Measurements from ENCODE around the gene AKR7A3.
"Not testable (repeated sequence)": the region's sequence is repeated elsewhere in the genome, so short reads cannot be mapped to it uniquely, and the experiment has no call there.

The AKR7A3 gene

GRCh38 chr1:19260211-19261138 lies 28.1 kb downstream of the AKR7A3 start:
- Histone ChIP-seq H3K9ac (ENCODE audit: low read depth, low read length, poor library complexity, severe bottlenecking) (no peak overlapping the region), H3K9me3 (ENCODE audit: insufficient read depth, low read depth, low read length) (no peaks in the 10 kb centered on the region), H3K27me3 (ENCODE audit: insufficient read depth, low read length, poor library complexity, severe bottlenecking) (no peaks in the 10 kb centered on the region), H3K79me2 (ENCODE audit: insufficient read depth, low read length) (0 out of 2 replicates have a peak, but pooled peaks cover 1% of the 10 kb centered on the region), H3K4me1 (ENCODE audit: insufficient read depth, low read length, poor library complexity, severe bottlenecking) (no peaks in the 10 kb centered on the region), H4K20me1 (ENCODE audit: insufficient read depth, low read length, poor library complexity, severe bottlenecking) (no peaks in the 10 kb centered on the region), H2AFZ (ENCODE audit: low read length) (no peak overlapping the region), H3K4me2 (ENCODE audit: low read depth, low read length, poor library complexity, severe bottlenecking) (no peak overlapping the region), H3K4me3 (ENCODE audit: low read length, poor library complexity, severe bottlenecking) (no peak overlapping the region), H3K9me2 (replicated peaks; ENCODE audit: low read depth, low read length) (no peaks in the 10 kb centered on the region), H3K36me3 (ENCODE audit: insufficient read depth, low read length) (peaks cover 46% of the 10 kb centered on the region; the same call in 1 of the 2 replicates), H3F3A (ENCODE audit: low read depth) (no peaks in the 10 kb centered on the region)
- TF ChIP-seq CTCF (conservative IDR thresholded peaks at IDR 0.05; ENCODE audit: low read length): no peak
- TF ChIP-seq EZH2phosphoT487 (IDR thresholded peaks at IDR 0.05; ENCODE audit: borderline replicate concordance): no peak

- TF ChIP-seq EZH2phosphoT487 (IDR thresholded peaks at IDR 0.05; ENCODE audit: borderline replicate concordance) (no peak), CTCF (conservative IDR thresholded peaks at IDR 0.05; ENCODE audit: low read length) (no peak)
- peaks cover 46% of the 10 kb centered on the region; the same call in 1 of the 2 replicates for H3K36me3 ChIP-seq (ENCODE audit: insufficient read depth, low read length)
- no peaks in the 10 kb centered on the region for H3F3A ChIP-seq (ENCODE audit: low read depth)
- H2AFZ ChIP-seq (ENCODE audit: low read length): no peak overlapping the region
- H4K20me1 ChIP-seq (ENCODE audit: insufficient read depth, low read length, poor library complexity, severe bottlenecking): peaks cover 3% of the 10 kb centered on the region
- no peak overlapping the region for H3K9ac ChIP-seq (ENCODE audit: low read depth, low read length, poor library complexity, severe bottlenecking)
- no peaks in the 10 kb centered on the region for H3K9me2 ChIP-seq (replicated peaks; ENCODE audit: low read depth, low read length)
- peaks cover 21% of the 10 kb centered on the region for H3K79me2 ChIP-seq (ENCODE audit: insufficient read depth, low read length)
- H3K27me3 ChIP-seq (ENCODE audit: insufficient read depth, low read length, poor library complexity, severe bottlenecking): no peaks in the 10 kb centered on the region
- H3K4me3 ChIP-seq (ENCODE audit: low read length, poor library complexity, severe bottlenecking): no peak overlapping the region
- no peaks in the 10 kb centered on the region for H3K9me3 ChIP-seq (ENCODE audit: insufficient read depth, low read depth, low read length)
- H3K4me2 ChIP-seq (ENCODE audit: low read depth, low read length, poor library complexity, severe bottlenecking): no peak overlapping the region
- peaks cover 9% of the 10 kb centered on the region for H3K4me1 ChIP-seq (ENCODE audit: insufficient read depth, low read length, poor library complexity, severe bottlenecking)
Observed at GRCh38 chr1:19258353-19258752, 30.2 kb downstream of the AKR7A3 start.

GRCh38 chr1:19257178-19257914 lies 31.2 kb downstream of the AKR7A3 start:
- peaks cover 31% of the 10 kb centered on the region for H3K79me2 ChIP-seq (ENCODE audit: insufficient read depth, low read length)
- H3K9me2 ChIP-seq (replicated peaks; ENCODE audit: low read depth, low read length): no peaks in the 10 kb centered on the region
- H3K4me2 ChIP-seq (ENCODE audit: low read depth, low read length, poor library complexity, severe bottlenecking): no peak overlapping the region
- TF ChIP-seq CTCF (conservative IDR thresholded peaks at IDR 0.05; ENCODE audit: low read length): no peak
- TF ChIP-seq EZH2phosphoT487 (IDR thresholded peaks at IDR 0.05; ENCODE audit: borderline replicate concordance): no peak
- H3K4me1 ChIP-seq (ENCODE audit: insufficient read depth, low read length, poor library complexity, severe bottlenecking): peaks cover 17% of the 10 kb centered on the region
- no peaks in the 10 kb centered on the region for H3K9me3 ChIP-seq (ENCODE audit: insufficient read depth, low read depth, low read length)
- no peak overlapping the region for H2AFZ ChIP-seq (ENCODE audit: low read length)
- H3F3A ChIP-seq (ENCODE audit: low read depth): no peaks in the 10 kb centered on the region
- no peaks in the 10 kb centered on the region for H3K27me3 ChIP-seq (ENCODE audit: insufficient read depth, low read length, poor library complexity, severe bottlenecking)
- peaks cover 6% of the 10 kb centered on the region for H4K20me1 ChIP-seq (ENCODE audit: insufficient read depth, low read length, poor library complexity, severe bottlenecking)
- peaks cover 46% of the 10 kb centered on the region; the same call in 1 of the 2 replicates for H3K36me3 ChIP-seq (ENCODE audit: insufficient read depth, low read length)
- H3K4me3 ChIP-seq (ENCODE audit: low read length, poor library complexity, severe bottlenecking): no peak overlapping the region
- H3K9ac ChIP-seq (ENCODE audit: low read depth, low read length, poor library complexity, severe bottlenecking): no peak overlapping the region

GRCh38 chr1:19256301-19256700 lies 32.3 kb downstream of the AKR7A3 start:
- H3K79me2 ChIP-seq (ENCODE audit: insufficient read depth, low read length): peaks cover 39% of the 10 kb centered on the region
- H3K9me3 ChIP-seq (ENCODE audit: insufficient read depth, low read depth, low read length); H3K9ac ChIP-seq (ENCODE audit: low read depth, low read length, poor library complexity, severe bottlenecking); H3F3A ChIP-seq (ENCODE audit: low read depth); H3K9me2 ChIP-seq (replicated peaks; ENCODE audit: low read depth, low read length); H3K27me3 ChIP-seq (ENCODE audit: insufficient read depth, low read length, poor library complexity, severe bottlenecking); H3K4me3 ChIP-seq (ENCODE audit: low read length, poor library complexity, severe bottlenecking); H2AFZ ChIP-seq (ENCODE audit: low read length); H3K4me2 ChIP-seq (ENCODE audit: low read depth, low read length, poor library complexity, severe bottlenecking): not testable (repeated sequence)
- peaks cover 17% of the 10 kb centered on the region for H3K4me1 ChIP-seq (ENCODE audit: insufficient read depth, low read length, poor library complexity, severe bottlenecking)
- H4K20me1 ChIP-seq (ENCODE audit: insufficient read depth, low read length, poor library complexity, severe bottlenecking): peaks cover 12% of the 10 kb centered on the region
- H3K36me3 ChIP-seq (ENCODE audit: insufficient read depth, low read length): peaks cover 46% of the 10 kb centered on the region; the same call in 1 of the 2 replicates
